H1 (cell line): ENCODE results near the gene CSF3. TPM values are rescaled to one million over a fixed set of nuclear protein-coding genes. Genes with fewer than 3 reads are reported as not detected.

Source experiments
- CTCF ChIA-PET: fragments of 300-600 bp; sonication (Branson Sonifier 250); formaldehyde crosslinking; loops from one replicate; lab custom pipeline; 2021; ENCODE audit not compliant: partially characterized antibody; lab: Charles Lee
- POLR2A ChIA-PET: fragments of 300-600 bp; sonication (Branson Sonifier 250); formaldehyde crosslinking; loops from one replicate; lab custom pipeline; 2021; ENCODE audit warnings: inconsistent platforms; ENCODE audit not compliant: partially characterized antibody; lab: Charles Lee
- DNase-seq, 2 experiments: peaks; one replicate each; pipeline versions ENCODE4 v3.0.0 to v3.0.0-alpha.2; 2010 to 2022; ENCODE audit warnings: low spot score in 2 of 2, low read depth in 1 of 2, mixed read lengths in 1 of 2
- FAIRE-seq: peaks from 2 replicates; lab custom pipeline; 2011; peaks lifted over from hg19 to GRCh38; lab: Jason Lieb, UNC
- H2AFZ ChIP-seq: 2 replicates; pipeline ENCODE4 v1.8.1; 2012; ENCODE audit warnings: low read length, inconsistent platforms
- H2AK5ac ChIP-seq: 2 replicates; pipeline ENCODE4 v1.6.1; 2013; ENCODE audit warnings: low read depth, low read length
- H2BK120ac ChIP-seq: replicated peaks from 2 replicates; pipeline ENCODE3; 2013; ENCODE audit warnings: low read depth, low read length, inconsistent platforms
- H2BK12ac ChIP-seq: 2 replicates; pipeline ENCODE4 v1.6.1; 2013; ENCODE audit warnings: low read depth, low read length
- H2BK15ac ChIP-seq: 2 replicates; pipeline ENCODE4 v1.6.1; 2013; ENCODE audit warnings: low read length
- H2BK20ac ChIP-seq: 2 replicates; pipeline ENCODE4 v1.6.1; 2013; ENCODE audit warnings: low read length
- H2BK5ac ChIP-seq: 2 replicates; pipeline ENCODE4 v1.6.1; 2013; ENCODE audit warnings: low read depth, low read length
- H3K14ac ChIP-seq: 2 replicates; pipeline ENCODE4 v1.6.1; 2013; ENCODE audit warnings: inconsistent platforms; ENCODE audit not compliant: insufficient read length
- H3K18ac ChIP-seq: 2 replicates; pipeline ENCODE4 v1.6.1; 2013; ENCODE audit warnings: low read length; ENCODE audit errors: extremely low read depth
- H3K23ac ChIP-seq: 2 replicates; pipeline ENCODE4 v1.6.1; 2013; ENCODE audit warnings: inconsistent platforms; ENCODE audit not compliant: insufficient read length
- H3K23me2 ChIP-seq: 2 replicates; pipeline ENCODE4 v1.6.1; 2013; ENCODE audit warnings: low read depth, low read length
- H3K27ac ChIP-seq: 2 replicates; pipeline ENCODE4 v1.6.1; 2011; ENCODE audit warnings: low read depth, low read length, inconsistent platforms
- H3K27me3 ChIP-seq, 4 experiments: replicated peaks in 1 of 4; 1 replicate in 1 of 4; 2 replicates in 3 of 4; pipeline versions ENCODE4 v1.6.1 to v1.8.1; 2011 to 2013; ENCODE audit warnings: low read length in 3 of 4, mild to moderate bottlenecking in 3 of 4, inconsistent platforms in 2 of 4, mixed read lengths in 2 of 4, moderate library complexity in 1 of 4; ENCODE audit not compliant: control insufficient read depth in 3 of 4, insufficient read depth in 3 of 4; ENCODE audit errors: extremely low read depth in 1 of 4
- H3K36me3 ChIP-seq, 4 experiments: 2 replicates each; pipeline versions ENCODE4 v1.6.1 to v1.8.1; 2011 to 2013; ENCODE audit warnings: mild to moderate bottlenecking in 4 of 4, low read length in 3 of 4, moderate library complexity in 2 of 4, control low read depth in 1 of 4, inconsistent platforms in 1 of 4; ENCODE audit not compliant: insufficient read depth in 4 of 4, control insufficient read depth in 2 of 4
- H3K4ac ChIP-seq: replicated peaks from 2 replicates; pipeline ENCODE3; 2013; ENCODE audit warnings: low read length, low read depth, mixed read lengths, inconsistent platforms; ENCODE audit not compliant: insufficient read length
- H3K4me1 ChIP-seq, 4 experiments: replicated peaks in 1 of 4; 1 replicate in 1 of 4; 2 replicates in 3 of 4; pipeline versions ENCODE4 v1.6.1 to v1.8.1; 2011 to 2013; ENCODE audit warnings: low read length in 3 of 4, inconsistent platforms in 2 of 4, mixed read lengths in 1 of 4; ENCODE audit not compliant: insufficient read depth in 4 of 4, control insufficient read depth in 3 of 4
- H3K4me2 ChIP-seq, 2 experiments: 2 replicates each; pipeline versions ENCODE4 v1.6.1 to v1.8.1; 2011 to 2013; ENCODE audit warnings: low read depth in 2 of 2, low read length in 2 of 2, control low read depth in 1 of 2, inconsistent platforms in 1 of 2, mild to moderate bottlenecking in 1 of 2; ENCODE audit not compliant: insufficient read depth in 1 of 2
- H3K4me3 ChIP-seq, 4 experiments: fragments of 200-600, 300-600 bp in 1 of 4; sonication (generic), shearing (Covaris generic), sonication (Bioruptor Twin) in 1 of 4; 2 replicates each; pipeline versions ENCODE4 v1.5.1 to v1.8.1; 2011 to 2016; ENCODE audit warnings: low read length in 4 of 4, low read depth in 3 of 4, control low read depth in 2 of 4, inconsistent platforms in 2 of 4, mild to moderate bottlenecking in 2 of 4, mixed read lengths in 1 of 4, moderate library complexity in 1 of 4; ENCODE audit not compliant: insufficient read depth in 2 of 4; ENCODE audit errors: extremely low read depth in 1 of 4
- H3K56ac ChIP-seq: replicated peaks from 2 replicates; pipeline ENCODE3; 2013; ENCODE audit warnings: low read depth, mild to moderate bottlenecking, mixed read lengths, low read length, inconsistent platforms; ENCODE audit not compliant: insufficient read length
- H3K79me1 ChIP-seq: 2 replicates; pipeline ENCODE4 v1.6.1; 2013; ENCODE audit warnings: low read depth, low read length, control low read depth
- H3K79me2 ChIP-seq, 2 experiments: 2 replicates each; pipeline versions ENCODE4 v1.6.1 to v1.8.1; 2012 to 2013; ENCODE audit warnings: low read length in 2 of 2, mild to moderate bottlenecking in 2 of 2, inconsistent platforms in 1 of 2; ENCODE audit not compliant: insufficient read depth in 2 of 2, control insufficient read depth in 1 of 2
- H3K9ac ChIP-seq, 4 experiments: replicated peaks in 1 of 4; 1 replicate in 1 of 4; 2 replicates in 3 of 4; pipeline versions ENCODE4 v1.6.1 to v1.8.1; 2011 to 2013; ENCODE audit warnings: low read depth in 3 of 4, low read length in 3 of 4, control low read depth in 2 of 4, mild to moderate bottlenecking in 2 of 4, moderate library complexity in 2 of 4, inconsistent platforms in 1 of 4; ENCODE audit errors: extremely low read depth in 1 of 4
- H3K9me3 ChIP-seq, 2 experiments: 2 replicates each; pipeline versions ENCODE4 v1.6.1 to v1.8.1; 2012 to 2013; ENCODE audit warnings: mild to moderate bottlenecking in 2 of 2, moderate library complexity in 2 of 2, control low read depth in 1 of 2, inconsistent platforms in 1 of 2, low read depth in 1 of 2, low read length in 1 of 2, mixed read lengths in 1 of 2; ENCODE audit not compliant: insufficient read depth in 2 of 2
- H4K20me1 ChIP-seq, 2 experiments: replicated peaks in 1 of 2; 2 replicates each; pipeline versions ENCODE3 to v1.8.1; 2011 to 2013; ENCODE audit warnings: inconsistent platforms in 2 of 2, low read length in 2 of 2, mild to moderate bottlenecking in 1 of 2; ENCODE audit not compliant: insufficient read depth in 2 of 2, control insufficient read depth in 1 of 2
- H4K5ac ChIP-seq: 2 replicates; pipeline ENCODE4 v1.6.1; 2013; ENCODE audit warnings: low read length, low read depth, mixed read lengths, inconsistent platforms; ENCODE audit not compliant: insufficient read length
- H4K8ac ChIP-seq: 2 replicates; pipeline ENCODE4 v1.8.0; 2013; ENCODE audit warnings: mild to moderate bottlenecking, moderate library complexity, low read length, inconsistent platforms; ENCODE audit not compliant: insufficient read depth; ENCODE audit errors: extremely low read depth
- H4K91ac ChIP-seq: replicated peaks from 2 replicates; pipeline ENCODE3; 2013; ENCODE audit warnings: low read length, mixed read lengths, inconsistent platforms; ENCODE audit not compliant: insufficient read length
- EZH2 ChIP-seq: fragments of 200-600 bp; sonication (generic); IDR thresholded peaks from 2 replicates; pipeline ENCODE4 v1.7.1; 2012; ENCODE audit warnings: low read depth, mild to moderate bottlenecking, moderate library complexity, low read length, inconsistent platforms; ENCODE audit not compliant: severe bottlenecking
- RFX5 ChIP-seq: IDR thresholded peaks from 2 replicates; pipeline ENCODE4 v1.6.1; 2011; ENCODE audit warnings: low read depth, low read length, improper control_type of control experiment, borderline replicate concordance
- RXRA ChIP-seq: IDR thresholded peaks from 2 replicates; pipeline ENCODE4 v1.6.1; 2011; ENCODE audit warnings: low read depth, mild to moderate bottlenecking, low read length, moderate library complexity; ENCODE audit not compliant: insufficient read depth
- SP2 ChIP-seq: IDR thresholded peaks from 2 replicates; pipeline ENCODE4 v1.6.1; 2012; ENCODE audit warnings: mild to moderate bottlenecking, low read length, inconsistent platforms
- WGBS, 2 experiments: shearing (Covaris generic) in 1 of 2; methylation state at CpG; one replicate each; pipeline versions ENCODE4 v1.1.6 to v1.1.7; 2013 to 2015; ENCODE audit warnings: low lambda C conversion rate in 2 of 2, mixed read lengths in 2 of 2, inconsistent platforms in 1 of 2, low coverage in 1 of 2, missing lambda C conversion rate in 1 of 2; ENCODE audit not compliant: insufficient replicate concordance in 2 of 2, insufficient coverage in 1 of 2, insufficient read length in 1 of 2; ENCODE audit errors: extremely low coverage in 1 of 2, missing lambda C conversion rate in 1 of 2; 5-methylcytosine and 5-hydroxymethylcytosine counted together
- polyA plus RNA-seq, 7 experiments: library from polyadenylated mRNA; depleted of rRNA in 3 of 7; stranded (reverse) in 5 of 7; unstranded in 2 of 7; fragments of >200 nt in 5 of 7; fragments of 200-250 nt in 2 of 7; gene quantifications; 1 replicate in 5 of 7; 2 replicates in 1 of 7; 4 replicates in 1 of 7; pipeline versions ENCODE4 v1.2.1 to v1.2.3, GENCODE V29; 2011 to 2013; ENCODE audit warnings: missing spikeins in 2 of 7, mixed read lengths in 2 of 7
- total RNA-seq: library from RNA; stranded (reverse); fragmentation: NEBNext Ultra II Directional; extraction: Animal tissue kit (Norgen Biotek cat#: 25700); gene quantifications from 2 replicates; pipeline ENCODE4 v1.2.1, GENCODE V29; 2021
- TF ChIP-seq, protein P1 (sequence below): IDR thresholded peaks from 2 replicates; pipeline ENCODE4 v1.6.1; 2011; ENCODE audit warnings: low read length, improper control_type of control experiment

CSF3 gene
- total and polyA plus RNA-seq, 2 of the 8 experiments (the other 6 are each of a cell fraction or from before 2014, with no cell fraction given) = 0.03 TPM; not detected in 1

DNA sequence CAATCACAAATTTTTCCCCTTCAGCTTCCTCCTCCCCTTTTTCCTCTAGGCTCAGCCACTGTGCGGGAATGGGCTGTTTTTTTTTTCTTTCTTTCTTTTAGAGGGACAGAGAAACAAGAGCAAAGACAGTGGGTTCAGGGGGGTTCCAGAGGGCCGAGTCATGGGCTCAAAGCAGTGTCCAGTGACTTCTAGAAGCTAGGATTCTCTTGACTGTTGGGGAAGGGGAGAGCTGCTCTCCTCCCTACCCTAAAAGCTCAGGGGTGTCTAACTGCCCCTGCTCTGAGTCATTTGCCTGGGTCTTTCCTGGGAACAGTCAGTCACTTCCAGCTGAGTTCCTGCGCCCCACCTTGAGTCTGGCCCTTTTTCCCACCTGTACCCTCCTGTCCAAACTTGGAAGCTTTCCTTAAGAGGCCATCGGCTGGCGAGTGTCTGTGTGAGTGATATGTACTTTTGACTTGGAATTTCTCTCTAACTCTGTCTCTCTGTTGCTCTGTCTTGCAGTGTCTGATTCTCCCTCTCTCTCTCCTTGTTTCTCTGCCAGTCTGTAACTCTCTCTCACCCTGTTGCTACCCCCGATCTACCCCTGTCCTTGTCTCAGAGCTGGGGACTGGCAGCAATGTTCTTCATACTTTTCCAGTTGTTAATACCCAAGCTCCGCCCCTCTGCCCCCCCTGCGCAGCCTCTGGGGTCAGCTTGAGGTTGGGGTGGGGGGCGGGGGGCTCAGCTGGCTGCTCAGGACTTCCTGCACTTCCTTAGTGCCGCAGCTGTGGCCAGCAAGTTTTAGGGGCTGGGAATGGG, 49.9 kb downstream of the CSF3 start:
- H2BK20ac ChIP-seq = no peak overlapping the region
- POLR2A ChIA-PET = interaction anchor here (0.6 to 5.8 kb wide), 18 partner anchors 9 to 580 kb away, joined by 3 to 64 read pairs (median 4); partner anchors contain the start of genes CASC3, MED24, MSL1 and NR1D1
- H3K4ac ChIP-seq = no peak overlapping the region
- H3K56ac ChIP-seq = no peak overlapping the region
- H3K23ac ChIP-seq = no peak overlapping the region
- H3K79me2 ChIP-seq = no peaks in the 10 kb centered on the region
- H4K5ac ChIP-seq = no peak overlapping the region
- no peak overlapping the region for H3K14ac ChIP-seq
- DNase-seq = no peak
- H3K4me2 ChIP-seq = peak overlapping the region; percentile 40 to 75
- TF ChIP-seq, protein P1, sequence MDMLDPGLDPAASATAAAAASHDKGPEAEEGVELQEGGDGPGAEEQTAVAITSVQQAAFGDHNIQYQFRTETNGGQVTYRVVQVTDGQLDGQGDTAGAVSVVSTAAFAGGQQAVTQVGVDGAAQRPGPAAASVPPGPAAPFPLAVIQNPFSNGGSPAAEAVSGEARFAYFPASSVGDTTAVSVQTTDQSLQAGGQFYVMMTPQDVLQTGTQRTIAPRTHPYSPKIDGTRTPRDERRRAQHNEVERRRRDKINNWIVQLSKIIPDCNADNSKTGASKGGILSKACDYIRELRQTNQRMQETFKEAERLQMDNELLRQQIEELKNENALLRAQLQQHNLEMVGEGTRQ = no peak
- TF ChIP-seq RFX5 = no peak
- no peak for TF ChIP-seq EZH2
- TF ChIP-seq SP2 = no peak
- TF ChIP-seq RXRA = 0 out of 2 replicates have a peak, but pooled peaks have one; percentile 57
- peaks cover 0 to 15% (median 10%) of the 10 kb centered on the region in 4 experiments; a peak in 6 of 7 replicates for H3K27me3 ChIP-seq
- FAIRE-seq = no peak
- H3K9me3 ChIP-seq = no peaks in the 10 kb centered on the region
- H2BK15ac ChIP-seq = no peak overlapping the region; the same call in 1 of the 2 replicates
- H3K18ac ChIP-seq = peak overlapping the region; percentile 48; the same call in 1 of the 2 replicates
- peaks cover 10% of the 10 kb centered on the region for H3K23me2 ChIP-seq
- peak overlapping the region in 1 of 4 experiments; percentile 18; a peak in 3 of 8 replicates for H3K4me3 ChIP-seq
- H2BK12ac ChIP-seq = 0 out of 2 replicates have a peak overlapping the region, but pooled peaks have one; percentile 75
- WGBS, 2 experiments = 45% methylated on average over 9 of the region's 10 CpGs; no CpG with 5 or more reads in 1 of the 2 experiments
- H2BK120ac ChIP-seq = no peak overlapping the region
- no peak overlapping the region for H2BK5ac ChIP-seq
- no peak overlapping the region for H4K8ac ChIP-seq
- no peak overlapping the region for H3K27ac ChIP-seq
- H4K20me1 ChIP-seq = peaks cover 0 to 9% of the 10 kb centered on the region in 2 experiments
- CTCF ChIA-PET = interaction anchor here (0.7 to 38.4 kb wide), 14 partner anchors 9 to 252 kb away, joined by 3 to 876 read pairs (median 4); partner anchors contain the start of genes CSF3 and NR1D1
- peaks cover 10% of the 10 kb centered on the region; the same call in 1 of the 2 replicates for H3K79me1 ChIP-seq
- no peak overlapping the region for H2AK5ac ChIP-seq
- no peak overlapping the region for H4K91ac ChIP-seq
- no peaks in the 10 kb centered on the region for H3K36me3 ChIP-seq
- no peak overlapping the region for H2AFZ ChIP-seq
- no peak overlapping the region for H3K9ac ChIP-seq
- H3K4me1 ChIP-seq = peaks cover 31 to 67% (median 47%) of the 10 kb centered on the region in 4 experiments
